SK-N-SH (cell line): ENCODE measurements around the gene ZBED3. TPM values are rescaled to one million over a fixed set of nuclear protein-coding genes. Genes with fewer than 3 reads are reported as not detected.
A peak's percentile ranks its signal among the peaks of the same experiment; 100 is the strongest.

Experiments
- CTCF ChIA-PET: fragments of 300-600, 350-600 bp; formaldehyde crosslinking; extraction: SDS; loops from one replicate; lab custom pipeline; 2021; lab: Yijun Ruan, JAX
- POLR2A ChIA-PET: fragments of 350-600 bp; sonication (Branson Sonifier 250); formaldehyde crosslinking; extraction: SDS; loops from one replicate; lab custom pipeline; 2020; ENCODE audit warnings: antibody characterized with exemption, inconsistent platforms; lab: Yijun Ruan, JAX
- DNase-seq: peaks from one replicate; pipeline ENCODE4 v3.0.0; 2012
- H2AFZ ChIP-seq: fragments of 200-600 bp; sonication (generic); 2 replicates; pipeline ENCODE4 v1.8.1; 2016; ENCODE audit warnings: antibody characterized with exemption, mild to moderate bottlenecking, low read depth
- H3F3A ChIP-seq: fragments of 200-600 bp; sonication (generic); replicated peaks from 2 replicates; pipeline ENCODE3; 2016; ENCODE audit warnings: antibody characterized with exemption, mild to moderate bottlenecking; ENCODE audit not compliant: insufficient read depth
- H3K27ac ChIP-seq, 2 experiments: fragments of 200-500 bp in 1 of 2; fragments of 200-600 bp in 1 of 2; sonication (Bioruptor generic) in 1 of 2; sonication (generic), shearing (Covaris generic) in 1 of 2; 2 replicates each; pipeline versions ENCODE4 v1.5.1 to v1.6.1; 2014 to 2016; ENCODE audit warnings: low read depth in 2 of 2, inconsistent platforms in 1 of 2, low read length in 1 of 2, mild to moderate bottlenecking in 1 of 2, mixed read lengths in 1 of 2
- H3K27me3 ChIP-seq: fragments of 200-600 bp; sonication (generic), shearing (Covaris generic); 2 replicates; pipeline ENCODE4 v1.6.1; 2016; ENCODE audit warnings: mixed run types; ENCODE audit not compliant: insufficient read depth
- H3K36me3 ChIP-seq, 2 experiments: fragments of 200-500 bp in 1 of 2; fragments of 200-600 bp in 1 of 2; sonication (Bioruptor generic) in 1 of 2; sonication (generic) in 1 of 2; replicated peaks in 1 of 2; 2 replicates each; pipeline versions ENCODE3 to v1.5.1; 2014 to 2016; ENCODE audit warnings: low read length in 1 of 2, mild to moderate bottlenecking in 1 of 2; ENCODE audit not compliant: insufficient read depth in 2 of 2, control insufficient read depth in 1 of 2
- H3K4me1 ChIP-seq, 2 experiments: fragments of 200-500 bp in 1 of 2; fragments of 200-600 bp in 1 of 2; sonication (Bioruptor generic) in 1 of 2; sonication (generic), shearing (Covaris generic) in 1 of 2; 2 replicates each; pipeline versions ENCODE4 v1.5.1 to v1.6.1; 2014 to 2016; ENCODE audit warnings: low read depth in 1 of 2, low read length in 1 of 2, mixed run types in 1 of 2; ENCODE audit not compliant: insufficient read depth in 2 of 2, control insufficient read depth in 1 of 2
- H3K4me2 ChIP-seq: fragments of 200-600 bp; sonication (generic), shearing (Covaris generic); 2 replicates; pipeline ENCODE4 v1.6.1; 2017; ENCODE audit warnings: mixed run types
- H3K4me3 ChIP-seq, 2 experiments: fragments of 200-500 bp in 1 of 2; fragments of 200-600 bp in 1 of 2; sonication (Bioruptor generic) in 1 of 2; sonication (generic), shearing (Covaris generic) in 1 of 2; 2 replicates each; pipeline versions ENCODE4 v1.5.1 to v1.8.1; 2014 to 2016; ENCODE audit warnings: low read depth in 2 of 2, inconsistent platforms in 1 of 2, low read length in 1 of 2, mild to moderate bottlenecking in 1 of 2, mixed read lengths in 1 of 2, moderate library complexity in 1 of 2
- H3K79me2 ChIP-seq: fragments of 200-600 bp; sonication (generic); 2 replicates; pipeline ENCODE4 v1.8.1; 2017; ENCODE audit warnings: mild to moderate bottlenecking; ENCODE audit not compliant: insufficient read depth
- H3K9ac ChIP-seq: fragments of 200-600 bp; sonication (generic); 2 replicates; pipeline ENCODE4 v1.6.1; 2017; ENCODE audit warnings: mixed run types
- H3K9me2 ChIP-seq: fragments of 200-600 bp; sonication (generic); 2 replicates; pipeline ENCODE4 v1.6.1; 2017; ENCODE audit warnings: mixed run types
- H3K9me3 ChIP-seq: fragments of 200-600 bp; sonication (generic); 2 replicates; pipeline ENCODE4 v1.6.1; 2017; ENCODE audit warnings: mixed run types, mild to moderate bottlenecking, moderate library complexity
- H4K20me1 ChIP-seq: fragments of 200-600 bp; sonication (generic); 2 replicates; pipeline ENCODE4 v1.6.1; 2017; ENCODE audit warnings: mild to moderate bottlenecking, mixed run types; ENCODE audit not compliant: insufficient read depth
- ELF1 ChIP-seq: IDR thresholded peaks from 2 replicates; pipeline ENCODE4 v1.4.0; 2012
- EZH2phosphoT487 ChIP-seq: fragments of 200-600 bp; sonication (generic); IDR thresholded peaks from 2 replicates; pipeline ENCODE4 v1.6.1; 2017; ENCODE audit warnings: low read depth, mixed run types, mild to moderate bottlenecking, antibody characterized with exemption, moderate library complexity, borderline replicate concordance
- FOXJ3 ChIP-seq: sonication (generic); formaldehyde crosslinking; IDR thresholded peaks from 2 replicates; pipeline ENCODE4 v1.5.1; 2020; ENCODE audit warnings: mild to moderate bottlenecking, missing genetic modification reagents
- FOXM1 ChIP-seq: IDR thresholded peaks from 2 replicates; pipeline ENCODE4 v1.4.0; 2012; ENCODE audit warnings: low read depth, mild to moderate bottlenecking
- GABPA ChIP-seq: IDR thresholded peaks from 2 replicates; pipeline ENCODE4 v1.4.0; 2012; ENCODE audit warnings: low read depth, mild to moderate bottlenecking
- GATA2 ChIP-seq: sonication (generic); formaldehyde crosslinking; IDR thresholded peaks from 2 replicates; pipeline ENCODE4 v1.5.0; 2020; ENCODE audit warnings: mild to moderate bottlenecking, missing genetic modification reagents
- JUND ChIP-seq: IDR thresholded peaks from 2 replicates; pipeline ENCODE4 v1.4.0; 2012
- MEF2A ChIP-seq: IDR thresholded peaks from 2 replicates; pipeline ENCODE4 v1.4.0; 2012; ENCODE audit warnings: low read depth, borderline replicate concordance
- MXI1 ChIP-seq: IDR thresholded peaks from 2 replicates; pipeline ENCODE4 v1.6.1; 2012; ENCODE audit warnings: mild to moderate bottlenecking, low read depth, low read length, improper control_type of control experiment
- POLR2AphosphoS5 ChIP-seq: IDR thresholded peaks from 2 replicates; pipeline ENCODE4 v1.6.1; 2012; ENCODE audit warnings: low read depth, low read length
- RCOR1 ChIP-seq: fragments of 150-350 bp; IDR thresholded peaks from 2 replicates; pipeline ENCODE4 v1.6.1; 2017; ENCODE audit warnings: antibody characterized with exemption, low read length
- RXRA ChIP-seq: IDR thresholded peaks from 2 replicates; pipeline ENCODE4 v1.4.0; 2012; ENCODE audit warnings: low read depth, mild to moderate bottlenecking, borderline replicate concordance
- SIN3A ChIP-seq: IDR thresholded peaks from 2 replicates; pipeline ENCODE4 v1.6.1; 2012; ENCODE audit warnings: low read depth, mild to moderate bottlenecking, low read length, moderate library complexity, borderline replicate concordance
- SMC3 ChIP-seq: IDR thresholded peaks from 2 replicates; pipeline ENCODE4 v1.6.1; 2012; ENCODE audit warnings: low read depth, low read length, improper control_type of control experiment
- TEAD4 ChIP-seq: IDR thresholded peaks from 2 replicates; pipeline ENCODE4 v1.4.0; 2012; ENCODE audit warnings: mild to moderate bottlenecking, borderline replicate concordance; ENCODE audit not compliant: insufficient read depth
- YY1 ChIP-seq: IDR thresholded peaks from 2 replicates; pipeline ENCODE4 v1.4.0; 2012; ENCODE audit warnings: low read depth, mild to moderate bottlenecking
- ZBTB33 ChIP-seq: IDR thresholded peaks from 2 replicates; pipeline ENCODE4 v1.4.0; 2012; ENCODE audit warnings: low read depth, borderline replicate concordance
- WGBS: methylation state at CpG from one replicate; pipeline ENCODE4 v1.1.6; 2017; ENCODE audit warnings: low lambda C conversion rate; 5-methylcytosine and 5-hydroxymethylcytosine counted together
- polyA plus RNA-seq, 3 experiments: library from polyadenylated mRNA; depleted of rRNA; stranded (reverse); fragments of >200 nt; gene quantifications; 2 replicates each; pipeline ENCODE4 v1.2.3, GENCODE V29; 2012
- TF ChIP-seq, protein P1 (sequence below): IDR thresholded peaks from 2 replicates; pipeline ENCODE4 v1.4.0; 2012; ENCODE audit warnings: low read depth
- TF ChIP-seq, protein P2 (sequence below): IDR thresholded peaks from 2 replicates; pipeline ENCODE4 v1.4.0; 2012; ENCODE audit warnings: low read depth, borderline replicate concordance
- TF ChIP-seq, protein P3 (sequence below): IDR thresholded peaks from 2 replicates; pipeline ENCODE4 v1.6.1; 2012; ENCODE audit warnings: mild to moderate bottlenecking, low read depth, low read length, moderate library complexity
- TF ChIP-seq, protein P4 (sequence below): fragments of 200-600 bp; sonication (generic); IDR thresholded peaks from 2 replicates; pipeline ENCODE4 v1.6.1; 2017; ENCODE audit warnings: antibody characterized with exemption, mild to moderate bottlenecking, moderate library complexity

ZBED3 gene
- polyA plus RNA-seq, 1 of the 3 experiments (the other 2 are of a cell fraction) = 5.8 TPM

GRCh38 chr5:77032635-77033034 lies 54.5 kb downstream of the ZBED3 start:
- H3K36me3 ChIP-seq = peaks cover 32 to 33% of the 10 kb centered on the region in 2 experiments
- peaks cover 32% of the 10 kb centered on the region for H3K79me2 ChIP-seq
- H3F3A ChIP-seq = no peaks in the 10 kb centered on the region
- ChIA-PET CTCF (interaction anchor here (1.2 to 1.4 kb wide), 2 partner anchors 16 to 45 kb away, joined by 3 to 4 read pairs; no protein-coding TSS in a partner anchor), POLR2A (no interaction called here)
- TF ChIP-seq GATA2 = no peak
- TF ChIP-seq TEAD4 = no peak
- TF ChIP-seq SIN3A = no peak
- TF ChIP-seq YY1 = no peak
- no peak for TF ChIP-seq EZH2phosphoT487
- TF ChIP-seq, protein P1, sequence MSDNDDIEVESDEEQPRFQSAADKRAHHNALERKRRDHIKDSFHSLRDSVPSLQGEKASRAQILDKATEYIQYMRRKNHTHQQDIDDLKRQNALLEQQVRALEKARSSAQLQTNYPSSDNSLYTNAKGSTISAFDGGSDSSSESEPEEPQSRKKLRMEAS = no peak
- no peak for TF ChIP-seq ZBTB33
- no peak for TF ChIP-seq POLR2AphosphoS5
- TF ChIP-seq, protein P2, sequence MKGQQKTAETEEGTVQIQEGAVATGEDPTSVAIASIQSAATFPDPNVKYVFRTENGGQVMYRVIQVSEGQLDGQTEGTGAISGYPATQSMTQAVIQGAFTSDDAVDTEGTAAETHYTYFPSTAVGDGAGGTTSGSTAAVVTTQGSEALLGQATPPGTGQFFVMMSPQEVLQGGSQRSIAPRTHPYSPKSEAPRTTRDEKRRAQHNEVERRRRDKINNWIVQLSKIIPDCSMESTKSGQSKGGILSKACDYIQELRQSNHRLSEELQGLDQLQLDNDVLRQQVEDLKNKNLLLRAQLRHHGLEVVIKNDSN = no peak
- no peak for TF ChIP-seq FOXJ3 (CRISPR knock-in tag)
- H3K9ac ChIP-seq = no peak overlapping the region
- no peaks in the 10 kb centered on the region for H3K9me2 ChIP-seq
- no peak overlapping the region for H3K27ac ChIP-seq
- DNase-seq = no peak
- H3K4me2 ChIP-seq = no peak overlapping the region
- H3K27me3 ChIP-seq = no peaks in the 10 kb centered on the region
- WGBS = 85% methylated on average over 4 of the region's 4 CpGs
- peaks cover 7 to 12% of the 10 kb centered on the region in 2 experiments; a peak in 3 of 4 replicates for H3K4me1 ChIP-seq
- H3K9me3 ChIP-seq = 0 out of 2 replicates have a peak, but pooled peaks cover 7% of the 10 kb centered on the region
- no peak overlapping the region for H2AFZ ChIP-seq
- no peak overlapping the region for H3K4me3 ChIP-seq
- H4K20me1 ChIP-seq = no peaks in the 10 kb centered on the region; the same call in 1 of the 2 replicates

- Histone ChIP-seq H2AFZ (no peak overlapping the region), H3K36me3 (peaks cover 26% of the 10 kb centered on the region in 2 experiments), H3K27ac (no peak overlapping the region), H3K27me3 (no peaks in the 10 kb centered on the region), H3K4me3 (no peak overlapping the region; a peak in 1 of 4 replicates), H4K20me1 (no peaks in the 10 kb centered on the region; the same call in 1 of the 2 replicates), H3F3A (no peaks in the 10 kb centered on the region), H3K4me1 (peaks cover 7 to 12% of the 10 kb centered on the region in 2 experiments; a peak in 3 of 4 replicates), H3K9me3 (0 out of 2 replicates have a peak, but pooled peaks cover 7% of the 10 kb centered on the region), H3K79me2 (peaks cover 32% of the 10 kb centered on the region), H3K9me2 (no peaks in the 10 kb centered on the region), H3K4me2 (peak overlapping the region; percentile 96), H3K9ac (no peak overlapping the region)
- ChIA-PET CTCF (interaction anchor here (1.2 to 1.8 kb wide), 2 partner anchors 46 kb away, joined by 3 to 15 read pairs; no protein-coding TSS in a partner anchor), POLR2A (no interaction called here)
- DNase-seq = no peak
- WGBS = 94% methylated on average over 3 of the region's 3 CpGs
- TF ChIP-seq, protein P3, sequence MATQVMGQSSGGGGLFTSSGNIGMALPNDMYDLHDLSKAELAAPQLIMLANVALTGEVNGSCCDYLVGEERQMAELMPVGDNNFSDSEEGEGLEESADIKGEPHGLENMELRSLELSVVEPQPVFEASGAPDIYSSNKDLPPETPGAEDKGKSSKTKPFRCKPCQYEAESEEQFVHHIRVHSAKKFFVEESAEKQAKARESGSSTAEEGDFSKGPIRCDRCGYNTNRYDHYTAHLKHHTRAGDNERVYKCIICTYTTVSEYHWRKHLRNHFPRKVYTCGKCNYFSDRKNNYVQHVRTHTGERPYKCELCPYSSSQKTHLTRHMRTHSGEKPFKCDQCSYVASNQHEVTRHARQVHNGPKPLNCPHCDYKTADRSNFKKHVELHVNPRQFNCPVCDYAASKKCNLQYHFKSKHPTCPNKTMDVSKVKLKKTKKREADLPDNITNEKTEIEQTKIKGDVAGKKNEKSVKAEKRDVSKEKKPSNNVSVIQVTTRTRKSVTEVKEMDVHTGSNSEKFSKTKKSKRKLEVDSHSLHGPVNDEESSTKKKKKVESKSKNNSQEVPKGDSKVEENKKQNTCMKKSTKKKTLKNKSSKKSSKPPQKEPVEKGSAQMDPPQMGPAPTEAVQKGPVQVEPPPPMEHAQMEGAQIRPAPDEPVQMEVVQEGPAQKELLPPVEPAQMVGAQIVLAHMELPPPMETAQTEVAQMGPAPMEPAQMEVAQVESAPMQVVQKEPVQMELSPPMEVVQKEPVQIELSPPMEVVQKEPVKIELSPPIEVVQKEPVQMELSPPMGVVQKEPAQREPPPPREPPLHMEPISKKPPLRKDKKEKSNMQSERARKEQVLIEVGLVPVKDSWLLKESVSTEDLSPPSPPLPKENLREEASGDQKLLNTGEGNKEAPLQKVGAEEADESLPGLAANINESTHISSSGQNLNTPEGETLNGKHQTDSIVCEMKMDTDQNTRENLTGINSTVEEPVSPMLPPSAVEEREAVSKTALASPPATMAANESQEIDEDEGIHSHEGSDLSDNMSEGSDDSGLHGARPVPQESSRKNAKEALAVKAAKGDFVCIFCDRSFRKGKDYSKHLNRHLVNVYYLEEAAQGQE = no peak
- no peak for TF ChIP-seq MXI1
- TF ChIP-seq GATA2 = no peak
- TF ChIP-seq MEF2A = no peak
- TF ChIP-seq SIN3A = no peak
- TF ChIP-seq, protein P4, sequence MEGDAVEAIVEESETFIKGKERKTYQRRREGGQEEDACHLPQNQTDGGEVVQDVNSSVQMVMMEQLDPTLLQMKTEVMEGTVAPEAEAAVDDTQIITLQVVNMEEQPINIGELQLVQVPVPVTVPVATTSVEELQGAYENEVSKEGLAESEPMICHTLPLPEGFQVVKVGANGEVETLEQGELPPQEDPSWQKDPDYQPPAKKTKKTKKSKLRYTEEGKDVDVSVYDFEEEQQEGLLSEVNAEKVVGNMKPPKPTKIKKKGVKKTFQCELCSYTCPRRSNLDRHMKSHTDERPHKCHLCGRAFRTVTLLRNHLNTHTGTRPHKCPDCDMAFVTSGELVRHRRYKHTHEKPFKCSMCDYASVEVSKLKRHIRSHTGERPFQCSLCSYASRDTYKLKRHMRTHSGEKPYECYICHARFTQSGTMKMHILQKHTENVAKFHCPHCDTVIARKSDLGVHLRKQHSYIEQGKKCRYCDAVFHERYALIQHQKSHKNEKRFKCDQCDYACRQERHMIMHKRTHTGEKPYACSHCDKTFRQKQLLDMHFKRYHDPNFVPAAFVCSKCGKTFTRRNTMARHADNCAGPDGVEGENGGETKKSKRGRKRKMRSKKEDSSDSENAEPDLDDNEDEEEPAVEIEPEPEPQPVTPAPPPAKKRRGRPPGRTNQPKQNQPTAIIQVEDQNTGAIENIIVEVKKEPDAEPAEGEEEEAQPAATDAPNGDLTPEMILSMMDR = no peak
- TF ChIP-seq JUND = no peak
- no peak for TF ChIP-seq FOXM1
- no peak for TF ChIP-seq ELF1
- TF ChIP-seq GABPA = no peak
- no peak for TF ChIP-seq FOXJ3 (CRISPR knock-in tag)
- TF ChIP-seq RXRA = no peak
- TF ChIP-seq SMC3 = no peak
- no peak for TF ChIP-seq RCOR1
These were observed 55.2 kb downstream of the ZBED3 start for GRCh38 chr5:77031891-77032290.
